Measurements from ENCODE around the gene NEDD9. TPM values are rescaled to one million over a fixed set of nuclear protein-coding genes. Genes with fewer than 3 reads are reported as not detected.

The NEDD9 gene
- total RNA-seq, 1 donor from 2014 or later: 194 TPM

DNA sequence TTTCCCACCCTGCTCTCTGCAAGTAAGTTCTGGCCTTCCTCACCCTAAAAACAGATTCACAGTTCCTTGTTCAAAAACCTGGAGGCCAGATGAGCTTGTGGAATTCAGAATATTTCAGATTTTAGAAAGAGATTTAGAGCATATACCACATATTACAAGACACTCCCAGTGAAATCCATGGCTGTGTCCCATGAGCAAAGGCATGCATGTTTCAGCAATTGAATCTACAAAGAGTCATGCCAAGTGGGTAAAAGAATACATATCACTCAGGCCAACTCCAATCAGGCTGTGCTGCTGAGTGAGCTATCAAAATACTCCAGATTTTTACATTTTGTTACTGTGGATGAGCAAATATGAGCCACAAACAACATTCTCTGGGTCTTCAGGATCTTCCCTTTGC is 10.2 kb upstream of the NEDD9 start:
- Histone ChIP-seq H3K4me1 (peaks cover 3% of the 10 kb centered on the region), H3K36me3 (no peaks in the 10 kb centered on the region), H3K4me3 (no peak overlapping the region), H3K27ac (peak overlapping the region; percentile 15), H3K27me3 (no peaks in the 10 kb centered on the region), H3K9me3 (no peaks in the 10 kb centered on the region)
- ATAC-seq: no peak
- TF ChIP-seq CTCF (IDR thresholded peaks at IDR 0.05): no peak
- no peak for DNase-seq
- intact Hi-C loops (cut with DNase I): no loop called here

DNA sequence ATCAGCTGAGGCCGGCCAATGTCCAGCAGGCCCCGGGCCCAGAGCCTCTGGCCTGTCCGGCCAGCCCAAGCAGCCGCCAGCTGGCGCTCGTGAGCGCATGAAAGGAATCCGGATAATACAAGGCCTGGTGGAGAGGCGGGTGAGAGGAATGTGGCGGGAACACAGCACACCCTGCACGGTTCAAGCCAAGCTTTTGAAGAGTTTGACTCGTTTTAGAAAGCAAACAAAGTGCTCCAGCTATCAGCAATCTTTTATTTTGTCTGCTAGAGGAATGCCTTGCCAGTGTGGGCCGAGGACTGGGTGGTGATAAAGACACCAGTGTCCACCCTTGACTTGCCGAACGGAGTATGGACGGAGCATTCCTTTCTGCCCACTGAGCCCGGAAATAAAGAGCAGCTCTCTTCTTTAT is 9.3 kb upstream of the NEDD9 start:
- Histone ChIP-seq H3K27me3 (no peaks in the 10 kb centered on the region), H3K9me3 (no peaks in the 10 kb centered on the region), H3K27ac (peak overlapping the region; percentile 15), H3K36me3 (no peaks in the 10 kb centered on the region), H3K4me1 (peaks cover 8% of the 10 kb centered on the region), H3K4me3 (no peak overlapping the region)
- TF ChIP-seq CTCF (IDR thresholded peaks at IDR 0.05): peak; percentile 74
- ATAC-seq (peak; percentile 98), DNase-seq (peak; percentile 92)
- intact Hi-C loops (cut with DNase I): no loop called here

DNA sequence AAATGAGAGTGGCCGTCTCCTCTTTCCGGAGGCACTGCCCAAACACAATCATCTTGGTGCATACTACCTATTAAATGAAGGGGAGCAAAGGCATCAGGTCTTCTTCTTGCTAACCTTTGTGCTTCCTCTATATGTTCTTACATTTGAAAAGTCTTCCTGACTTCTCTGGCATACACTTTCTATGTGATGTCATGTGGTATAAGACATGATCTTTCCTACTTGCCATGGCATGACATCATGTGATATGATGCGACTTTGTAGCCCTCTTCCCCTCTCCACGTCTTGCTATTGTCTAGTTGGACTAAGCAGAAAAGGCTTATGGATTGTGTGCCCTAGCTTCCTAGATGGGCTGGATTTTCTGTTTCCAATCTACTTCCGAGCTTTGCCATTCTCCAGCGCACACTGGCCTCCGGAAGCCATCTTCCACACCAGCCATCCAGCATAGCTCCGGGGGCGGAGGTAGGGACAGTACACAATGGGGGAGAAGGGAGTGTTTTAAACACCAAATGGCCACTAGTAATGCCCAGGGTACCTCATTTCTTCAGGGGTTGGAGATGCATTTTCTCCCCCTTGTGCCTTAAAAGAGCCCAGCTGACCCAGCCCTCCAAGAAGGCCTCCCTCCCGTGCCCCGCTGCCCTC is 8.8 kb upstream of the NEDD9 start:
- DNase-seq (no peak), ATAC-seq (no peak)
- peak overlapping the region; percentile 8 for H3K27ac ChIP-seq
- intact Hi-C loops (cut with DNase I): no loop called here
- H3K4me3 ChIP-seq: no peak overlapping the region
- H3K4me1 ChIP-seq: peaks cover 14% of the 10 kb centered on the region
- H3K36me3 ChIP-seq: no peaks in the 10 kb centered on the region
- H3K9me3 ChIP-seq: no peaks in the 10 kb centered on the region
- no peak for TF ChIP-seq CTCF (IDR thresholded peaks at IDR 0.05)
- H3K27me3 ChIP-seq: no peaks in the 10 kb centered on the region

DNA sequence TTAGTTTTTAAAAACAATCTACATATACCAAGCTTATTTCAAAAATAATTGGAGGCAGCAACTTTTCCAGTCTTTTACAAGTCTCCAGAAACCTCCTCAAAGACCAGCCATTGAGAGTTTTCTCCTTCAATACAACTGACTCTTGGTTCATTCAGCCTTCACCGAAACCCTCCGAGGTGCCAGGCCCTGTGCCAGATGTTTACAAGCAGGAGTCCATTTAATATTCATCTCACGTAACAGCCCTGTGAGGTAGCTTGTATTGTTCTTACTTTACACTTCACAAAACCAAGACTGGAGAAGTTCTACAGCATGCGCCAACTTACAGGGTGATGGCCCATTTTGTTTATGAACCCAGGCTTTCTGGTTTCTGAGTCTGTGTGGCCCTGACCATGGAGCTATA is 5.5 kb upstream of the NEDD9 start:
- Histone ChIP-seq H3K9me3 (no peaks in the 10 kb centered on the region), H3K27ac (no peak overlapping the region), H3K4me1 (peaks cover 31% of the 10 kb centered on the region), H3K27me3 (no peaks in the 10 kb centered on the region), H3K4me3 (no peak overlapping the region), H3K36me3 (no peaks in the 10 kb centered on the region)
- ATAC-seq (no peak), DNase-seq (no peak)
- intact Hi-C loops (cut with DNase I): no loop called here
- no peak for TF ChIP-seq CTCF (IDR thresholded peaks at IDR 0.05)

GRCh38 chr6:11237428-11237827 is 5.0 kb upstream of the NEDD9 start:
- Histone ChIP-seq H3K27ac (no peak overlapping the region), H3K4me3 (no peak overlapping the region), H3K4me1 (peaks cover 31% of the 10 kb centered on the region), H3K27me3 (no peaks in the 10 kb centered on the region), H3K9me3 (no peaks in the 10 kb centered on the region), H3K36me3 (no peaks in the 10 kb centered on the region)
- no peak for TF ChIP-seq CTCF (IDR thresholded peaks at IDR 0.05)
- intact Hi-C loops (cut with DNase I): no loop called here
- ATAC-seq (no peak), DNase-seq (no peak)

DNA sequence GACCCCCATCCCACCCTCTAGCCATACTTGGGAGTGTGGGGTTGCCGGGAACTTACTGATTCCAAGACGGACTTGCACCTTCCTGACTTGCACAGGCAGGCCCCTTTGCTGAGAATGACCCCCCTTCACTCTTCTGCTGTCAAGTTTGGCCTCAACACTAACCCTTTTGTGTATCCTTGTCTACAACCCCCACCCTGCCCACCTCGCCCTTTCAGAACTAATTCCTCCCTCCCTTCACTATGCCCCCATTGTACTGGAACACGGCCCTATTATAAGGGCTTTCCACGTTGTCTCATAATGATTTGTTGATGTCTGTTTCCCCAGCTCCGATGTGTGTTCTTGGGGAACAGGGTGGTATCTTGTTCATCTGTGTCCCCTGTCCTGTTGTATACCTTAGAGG is 4.4 kb upstream of the NEDD9 start:
- intact Hi-C loops (cut with DNase I): no loop called here
- Histone ChIP-seq H3K27me3 (no peaks in the 10 kb centered on the region), H3K36me3 (no peaks in the 10 kb centered on the region), H3K27ac (peak overlapping the region; percentile 67), H3K4me1 (peaks cover 29% of the 10 kb centered on the region), H3K9me3 (no peaks in the 10 kb centered on the region), H3K4me3 (no peak overlapping the region)
- no peak for DNase-seq
- no peak for ATAC-seq
- TF ChIP-seq CTCF (IDR thresholded peaks at IDR 0.05): no peak
